Embryonic facial prominence (tissue), 1 donor: Measurements from ENCODE around the gene BBX.
"Not testable (repeated sequence)": the region's sequence is repeated elsewhere in the genome, so short reads cannot be mapped to it uniquely, and the experiment has no call there.

Experiments used
- DNase-seq: peaks from one replicate; pipeline ENCODE4 v3.0.0-alpha.2; 2016; ENCODE audit errors: extremely low spot score

Gene BBX

GRCh38 chr3:107683447-107683846 lies 160.7 kb downstream of the BBX start:
- DNase-seq: no peak

GRCh38 chr3:107684431-107684925 lies 161.7 kb downstream of the BBX start:
- no peak for DNase-seq

- no peak for DNase-seq
Observed at GRCh38 chr3:107685383-107685782, 162.6 kb downstream of the BBX start.

- DNase-seq: no peak
Observed at GRCh38 chr3:107687056-107687581, 164.4 kb downstream of the BBX start.

GRCh38 chr3:107689355-107689754 lies 166.6 kb downstream of the BBX start:
- no peak for DNase-seq

GRCh38 chr3:107690522-107691138 lies 167.9 kb downstream of the BBX start:
- DNase-seq: no peak

- DNase-seq: not testable (repeated sequence)
Observed at GRCh38 chr3:107691984-107692383, 169.2 kb downstream of the BBX start.

GRCh38 chr3:107697348-107697747 lies 174.6 kb downstream of the BBX start:
- not testable (repeated sequence) for DNase-seq

GRCh38 chr3:107697855-107698254 lies 175.1 kb downstream of the BBX start:
- not testable (repeated sequence) for DNase-seq

- DNase-seq: no peak
Observed at GRCh38 chr3:107699682-107700081, 176.9 kb downstream of the BBX start.

GRCh38 chr3:107701299-107701698 lies 178.5 kb downstream of the BBX start:
- DNase-seq: no peak

- no peak for DNase-seq
Observed at GRCh38 chr3:107704477-107704876, 181.7 kb downstream of the BBX start.

- no peak for DNase-seq
Observed at GRCh38 chr3:107705046-107705445, 182.3 kb downstream of the BBX start.

GRCh38 chr3:107710851-107711250 lies 188.1 kb downstream of the BBX start:
- no peak for DNase-seq

GRCh38 chr3:107716734-107717133 lies 194.0 kb downstream of the BBX start:
- no peak for DNase-seq

- no peak for DNase-seq
Observed at GRCh38 chr3:107718547-107718946, 195.8 kb downstream of the BBX start.

- DNase-seq: no peak
Observed at GRCh38 chr3:107727102-107727501, 204.3 kb downstream of the BBX start.

- DNase-seq: no peak
Observed at GRCh38 chr3:107729686-107730085, 206.9 kb downstream of the BBX start.

GRCh38 chr3:107734317-107734716 lies 211.6 kb downstream of the BBX start:
- no peak for DNase-seq

- no peak for DNase-seq
Observed at GRCh38 chr3:107737914-107738313, 215.2 kb downstream of the BBX start.

- DNase-seq: no peak
Observed at GRCh38 chr3:107738486-107739183, 215.9 kb downstream of the BBX start.

- DNase-seq: no peak
Observed at GRCh38 chr3:107739227-107739626, 216.5 kb downstream of the BBX start.
